Measurements from ENCODE around the gene LRRN4. TPM values are rescaled to one million over a fixed set of nuclear protein-coding genes. Genes with fewer than 3 reads are reported as not detected.

Gene LRRN4
- total and polyA plus RNA-seq, 2 of the 8 experiments (the other 6 are each of a cell fraction or from before 2014, with no cell fraction given) = 0.21 to 0.89 TPM

- Histone ChIP-seq H3K23ac (ENCODE audit: insufficient read length) (no peak overlapping the region), H2BK120ac (replicated peaks; ENCODE audit: low read depth, low read length) (no peak overlapping the region), H3K14ac (ENCODE audit: insufficient read length) (no peak overlapping the region), H3K79me2 (ENCODE audit: control insufficient read depth in 1 of 2, insufficient read depth in 2 of 2, low read length in 2 of 2) (no peaks in the 10 kb centered on the region), H3K27ac (ENCODE audit: low read depth, low read length) (no peak overlapping the region), H2BK20ac (ENCODE audit: low read length) (no peak overlapping the region), H4K8ac (ENCODE audit: extremely low read depth, insufficient read depth, low read length) (no peak overlapping the region), H2BK15ac (ENCODE audit: low read length) (no peak overlapping the region), H4K91ac (replicated peaks; ENCODE audit: insufficient read length, low read length) (no peak overlapping the region), H3K4me3 (ENCODE audit: extremely low read depth in 1 of 4, insufficient read depth in 2 of 4, low read depth in 3 of 4, low read length in 4 of 4) (no peak overlapping the region), H2AFZ (ENCODE audit: low read length) (no peak overlapping the region), H3K9ac (replicated peaks in 1 of 4; ENCODE audit: extremely low read depth in 1 of 4, low read depth in 3 of 4, low read length in 3 of 4) (no peak overlapping the region), H3K4me1 (replicated peaks in 1 of 4; ENCODE audit: control insufficient read depth in 3 of 4, insufficient read depth in 4 of 4, low read length in 3 of 4) (no peaks in the 10 kb centered on the region), H2BK12ac (ENCODE audit: low read depth, low read length) (no peak overlapping the region), H3K36me3 (ENCODE audit: control insufficient read depth in 2 of 4, insufficient read depth in 4 of 4, low read length in 3 of 4) (no peaks in the 10 kb centered on the region), H4K20me1 (replicated peaks in 1 of 2; ENCODE audit: control insufficient read depth in 1 of 2, insufficient read depth in 2 of 2, low read length in 2 of 2) (no peaks in the 10 kb centered on the region), H3K9me3 (ENCODE audit: insufficient read depth in 2 of 2, low read depth in 1 of 2, low read length in 1 of 2) (no peaks in the 10 kb centered on the region), H3K56ac (replicated peaks; ENCODE audit: insufficient read length, low read depth, low read length) (no peak overlapping the region), H4K5ac (ENCODE audit: insufficient read length, low read depth, low read length) (no peak overlapping the region), H3K23me2 (ENCODE audit: low read depth, low read length) (no peaks in the 10 kb centered on the region), H3K4ac (replicated peaks; ENCODE audit: insufficient read length, low read depth, low read length) (no peak overlapping the region), H3K79me1 (ENCODE audit: low read depth, low read length) (no peaks in the 10 kb centered on the region), H3K27me3 (replicated peaks in 1 of 4; ENCODE audit: control insufficient read depth in 3 of 4, extremely low read depth in 1 of 4, insufficient read depth in 3 of 4, low read length in 3 of 4) (no peaks in the 10 kb centered on the region), H3K4me2 (ENCODE audit: insufficient read depth in 1 of 2, low read depth in 2 of 2, low read length in 2 of 2) (no peak overlapping the region), H2AK5ac (ENCODE audit: low read depth, low read length) (no peak overlapping the region), H2BK5ac (ENCODE audit: low read depth, low read length) (no peak overlapping the region), H3K18ac (ENCODE audit: extremely low read depth, low read length) (no peak overlapping the region)
- FAIRE-seq (no peak), DNase-seq (ENCODE audit: low read depth in 1 of 2, low spot score in 2 of 2) (no peak)
- ChIA-PET POLR2A (ENCODE audit: partially characterized antibody) (interaction anchor here (0.8 to 1.6 kb wide), 2 partner anchors 10 to 18 kb away, joined by 3 to 4 read pairs; no protein-coding TSS in a partner anchor), CTCF (ENCODE audit: partially characterized antibody) (interaction anchor here (0.5 to 1.4 kb wide), 3 partner anchors 9 to 1310 kb away, joined by 3 to 6 read pairs (median 4); no protein-coding TSS in a partner anchor)
- TF ChIP-seq TEAD4 (IDR thresholded peaks at IDR 0.05; ENCODE audit: low read depth, low read length) (no peak), ASH2L (IDR thresholded peaks at IDR 0.05; ENCODE audit: low read length) (no peak), SRF (IDR thresholded peaks at IDR 0.05; ENCODE audit: low read depth, low read length) (no peak), RAD21 (IDR thresholded peaks at IDR 0.05 in 1 of 2, conservative IDR thresholded peaks at IDR 0.05 in 1 of 2; ENCODE audit: low read depth in 2 of 2, low read length in 2 of 2) (no peak), TAF1 (IDR thresholded peaks at IDR 0.05; ENCODE audit: low read depth, low read length) (no peak), CHD1 (IDR thresholded peaks at IDR 0.05; ENCODE audit: low read depth, low read length) (no peak)
- 87% methylated on average over 3 of the region's 3 CpGs; no CpG with 5 or more reads in 1 of the 2 experiments for WGBS, 2 experiments (ENCODE audit: extremely low coverage in 1 of 2, insufficient coverage in 1 of 2, insufficient read length in 1 of 2, insufficient replicate concordance in 2 of 2, low coverage in 1 of 2, low lambda C conversion rate in 2 of 2, missing lambda C conversion rate in 1 of 2)
These were observed 12.7 kb upstream of the LRRN4 start for GRCh38 chr20:6066582-6066981.

Measured in H1 (cell line).